B cell (primary cell): ENCODE results near the gene OR6K3. TPM values are rescaled to one million over a fixed set of nuclear protein-coding genes. Genes with fewer than 3 reads are reported as not detected.

Source experiments
- ATAC-seq: fragments of 200-7000 bp; cut with Tn5 transposase; one replicate; pipeline ENCODE4 v1.10.0; 2021; ENCODE audit warnings: low read depth, mild to moderate bottlenecking, moderate number of reproducible peaks, moderate library complexity
- CTCF ChIA-PET: fragments of 350-600 bp; sonication (Branson Sonifier 250); formaldehyde crosslinking; loops from one replicate; lab custom pipeline; 2021; ENCODE audit warnings: antibody characterized with exemption, inconsistent platforms; lab: Charles Lee
- POLR2A ChIA-PET: fragments of 350-600 bp; sonication (Branson Sonifier 250); formaldehyde crosslinking; loops from one replicate; lab custom pipeline; 2021; ENCODE audit warnings: antibody characterized with exemption; lab: Charles Lee
- DNase-seq: peaks from one replicate; pipeline ENCODE4 v3.0.0; 2013
- H2AFZ ChIP-seq: 2 replicates; pipeline ENCODE4 v1.6.1; 2012; ENCODE audit warnings: mild to moderate bottlenecking, low read depth, low read length; ENCODE audit not compliant: insufficient read depth, poor library complexity, severe bottlenecking
- H3K27ac ChIP-seq, 2 donors: 1 replicate in 1 of 2; 2 replicates in 1 of 2; pipeline ENCODE4 v1.5.1; 2012 to 2013; ENCODE audit warnings: low read length in 2 of 2, mild to moderate bottlenecking in 2 of 2, moderate library complexity in 1 of 2
- H3K27me3 ChIP-seq, 4 experiments: fragments of 200-600 bp in 1 of 4; sonication (generic) in 1 of 4; replicated peaks in 1 of 4; 1 replicate in 2 of 4; 2 replicates in 2 of 4; pipeline versions ENCODE4 v1.6.1 to v1.7.0; 2013 to 2016; ENCODE audit warnings: low read length in 3 of 4, mild to moderate bottlenecking in 2 of 4, mixed read lengths in 1 of 4, moderate library complexity in 1 of 4; ENCODE audit not compliant: insufficient read depth in 4 of 4, control insufficient read depth in 3 of 4; ENCODE audit errors: control extremely low read depth in 1 of 4
- H3K36me3 ChIP-seq, 2 experiments: replicated peaks in 1 of 2; 1 replicate in 1 of 2; 2 replicates in 1 of 2; pipeline versions ENCODE4 v1.6.1 to v1.7.1; 2013; ENCODE audit warnings: low read length in 1 of 2; ENCODE audit not compliant: insufficient read depth in 2 of 2, control insufficient read depth in 1 of 2; ENCODE audit errors: control extremely low read depth in 1 of 2, extremely low read depth in 1 of 2
- H3K4me1 ChIP-seq, 2 donors: fragments of 200-600 bp in 1 of 2; sonication (generic) in 1 of 2; 1 replicate in 1 of 2; 2 replicates in 1 of 2; pipeline versions ENCODE4 v1.5.1 to v1.6.1; 2013 to 2017; ENCODE audit warnings: low read length in 2 of 2; ENCODE audit not compliant: control insufficient read depth in 2 of 2, insufficient read depth in 2 of 2
- H3K4me2 ChIP-seq: replicated peaks from 2 replicates; pipeline ENCODE3; 2012; ENCODE audit warnings: mild to moderate bottlenecking, low read depth, low read length; ENCODE audit not compliant: poor library complexity, severe bottlenecking
- H3K4me3 ChIP-seq, 5 experiments: fragments of 200-600 bp in 1 of 5; sonication (generic) in 1 of 5; 1 replicate in 3 of 5; 2 replicates in 2 of 5; pipeline versions ENCODE4 v1.5.1 to v1.7.0; 2011 to 2016; ENCODE audit warnings: low read length in 4 of 5, mild to moderate bottlenecking in 4 of 5, low read depth in 2 of 5, control low read depth in 1 of 5, moderate library complexity in 1 of 5; ENCODE audit not compliant: insufficient read depth in 1 of 5; ENCODE audit errors: control extremely low read depth in 1 of 5, extremely low read depth in 1 of 5
- H3K79me2 ChIP-seq: fragments of 200-600 bp; sonication (generic); one replicate; pipeline ENCODE4 v1.6.0; 2016; ENCODE audit warnings: low read length; ENCODE audit not compliant: control insufficient read depth, insufficient read depth
- H3K9ac ChIP-seq: fragments of 200-600 bp; sonication (generic); 2 replicates; pipeline ENCODE4 v1.6.1; 2017; ENCODE audit warnings: mild to moderate bottlenecking, low read length, moderate library complexity
- H3K9me3 ChIP-seq, 3 donors: one replicate each; pipeline versions ENCODE4 v1.6.1 to v1.7.1; 2013; ENCODE audit warnings: low read length in 2 of 3; ENCODE audit not compliant: control insufficient read depth in 2 of 3, insufficient read depth in 1 of 3; ENCODE audit errors: control extremely low read depth in 1 of 3
- H4K20me1 ChIP-seq: 2 replicates; pipeline ENCODE4 v1.6.0; 2012; ENCODE audit warnings: mild to moderate bottlenecking, low read length; ENCODE audit not compliant: insufficient read depth, control insufficient read depth, poor library complexity, severe bottlenecking
- H3K27ac Mint-ChIP-seq: one replicate; pipeline ENCODE4 v1.8.0; 2021; ENCODE audit warnings: mixed read lengths
- H3K27me3 Mint-ChIP-seq: one replicate; pipeline ENCODE4 v1.8.0; 2021; ENCODE audit warnings: mixed read lengths
- H3K4me1 Mint-ChIP-seq: one replicate; pipeline ENCODE4 v1.8.0; 2021; ENCODE audit warnings: mixed read lengths
- H3K4me3 Mint-ChIP-seq: one replicate; pipeline ENCODE4 v1.8.0; 2021; ENCODE audit warnings: mixed read lengths
- H3K9me3 Mint-ChIP-seq: one replicate; pipeline ENCODE4 v1.8.0; 2022; ENCODE audit warnings: mixed read lengths; ENCODE audit not compliant: insufficient read depth
- EZH2 ChIP-seq: IDR thresholded peaks from 2 replicates; pipeline ENCODE4 v1.6.1; 2012; ENCODE audit warnings: borderline replicate concordance, low read depth, mild to moderate bottlenecking, moderate library complexity, low read length; ENCODE audit not compliant: insufficient read depth, poor library complexity, severe bottlenecking
- WGBS: methylation state at CpG from one replicate; pipeline ENCODE4 v1.1.5; 2013; ENCODE audit warnings: missing lambda C conversion rate; ENCODE audit not compliant: insufficient coverage; 5-methylcytosine and 5-hydroxymethylcytosine counted together
- intact Hi-C: fragments of 100-400 bp; cut with micrococcal nuclease; formaldehyde crosslinking; loops from one replicate; pipeline ENCODE4 v1.10.0; 2022
- polyA minus RNA-seq: library from RNA; depleted of rRNA, polyadenylated mRNA; stranded (reverse); fragments of >200 nt; gene quantifications from 2 replicates; pipeline ENCODE4 v1.2.3, GENCODE V29; 2012
- polyA plus RNA-seq: library from polyadenylated mRNA; depleted of rRNA; stranded (reverse); fragments of >200 nt; gene quantifications from 2 replicates; pipeline ENCODE4 v1.2.3, GENCODE V29; 2012
- total RNA-seq, 2 donors: library from RNA; stranded (reverse); fragments of 120-200 nt in 1 of 2; gene quantifications; 1 replicate in 1 of 2; 2 replicates in 1 of 2; pipeline versions ENCODE4 v1.2.3 to v1.2.4, GENCODE V29; 2013 to 2022
- TF ChIP-seq, protein P1 (sequence below): fragments of 200-600 bp; IDR thresholded peaks from one replicate; pipeline ENCODE4 v1.8.0; 2022; ENCODE audit warnings: antibody characterized with exemption, mild to moderate bottlenecking

OR6K3 gene, protein sequence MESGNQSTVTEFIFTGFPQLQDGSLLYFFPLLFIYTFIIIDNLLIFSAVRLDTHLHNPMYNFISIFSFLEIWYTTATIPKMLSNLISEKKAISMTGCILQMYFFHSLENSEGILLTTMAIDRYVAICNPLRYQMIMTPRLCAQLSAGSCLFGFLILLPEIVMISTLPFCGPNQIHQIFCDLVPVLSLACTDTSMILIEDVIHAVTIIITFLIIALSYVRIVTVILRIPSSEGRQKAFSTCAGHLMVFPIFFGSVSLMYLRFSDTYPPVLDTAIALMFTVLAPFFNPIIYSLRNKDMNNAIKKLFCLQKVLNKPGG
- not detected in 2 replicates for total RNA-seq
- total RNA-seq (2013): not detected
- polyA plus RNA-seq: not detected in 2 replicates
- polyA minus RNA-seq: not detected in 2 replicates

GRCh38 chr1:158720620-158721019 lies at the start of gene OR6K3:
Gene OR6K3, minus strand, starts transcription at chr1:158720720. Its CDS starts 2,605 bp downstream, at chr1:158718115.
- intact Hi-C loops: no loop called here
- Histone ChIP-seq H3K4me1 (no peaks in the 10 kb centered on the region), H3K79me2 (no peaks in the 10 kb centered on the region), H2AFZ (no peak within 1 kb of the TSS), H3K4me3 (no peak within 1 kb of the TSS), H3K36me3 (no peaks in the 10 kb centered on the region), H4K20me1 (no peaks in the 10 kb centered on the region), H3K4me2 (no peak within 1 kb of the TSS), H3K9ac (no peak within 1 kb of the TSS), H3K27ac (no peak within 1 kb of the TSS), H3K9me3 (no peaks in the 10 kb centered on the region), H3K27me3 (peaks cover 0 to 5% (median 0%) of the 10 kb centered on the region in 4 experiments)
- TF ChIP-seq, protein P1, sequence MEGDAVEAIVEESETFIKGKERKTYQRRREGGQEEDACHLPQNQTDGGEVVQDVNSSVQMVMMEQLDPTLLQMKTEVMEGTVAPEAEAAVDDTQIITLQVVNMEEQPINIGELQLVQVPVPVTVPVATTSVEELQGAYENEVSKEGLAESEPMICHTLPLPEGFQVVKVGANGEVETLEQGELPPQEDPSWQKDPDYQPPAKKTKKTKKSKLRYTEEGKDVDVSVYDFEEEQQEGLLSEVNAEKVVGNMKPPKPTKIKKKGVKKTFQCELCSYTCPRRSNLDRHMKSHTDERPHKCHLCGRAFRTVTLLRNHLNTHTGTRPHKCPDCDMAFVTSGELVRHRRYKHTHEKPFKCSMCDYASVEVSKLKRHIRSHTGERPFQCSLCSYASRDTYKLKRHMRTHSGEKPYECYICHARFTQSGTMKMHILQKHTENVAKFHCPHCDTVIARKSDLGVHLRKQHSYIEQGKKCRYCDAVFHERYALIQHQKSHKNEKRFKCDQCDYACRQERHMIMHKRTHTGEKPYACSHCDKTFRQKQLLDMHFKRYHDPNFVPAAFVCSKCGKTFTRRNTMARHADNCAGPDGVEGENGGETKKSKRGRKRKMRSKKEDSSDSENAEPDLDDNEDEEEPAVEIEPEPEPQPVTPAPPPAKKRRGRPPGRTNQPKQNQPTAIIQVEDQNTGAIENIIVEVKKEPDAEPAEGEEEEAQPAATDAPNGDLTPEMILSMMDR: no peak
- TF ChIP-seq EZH2: no peak
- no peak for ATAC-seq
- CTCF ChIA-PET: no interaction called here
- H3K27me3 Mint-ChIP-seq: peaks cover 23% of the 10 kb centered on the region
- H3K27ac Mint-ChIP-seq: no peak within 1 kb of the TSS
- DNase-seq: no peak
- POLR2A ChIA-PET: no interaction called here
- H3K4me1 Mint-ChIP-seq: no peaks in the 10 kb centered on the region
- no peak within 1 kb of the TSS for H3K4me3 Mint-ChIP-seq
- H3K9me3 Mint-ChIP-seq: no peaks in the 10 kb centered on the region
- no CpG with 5 or more reads among the region's 2 CpGs for WGBS

- H3K4me1 ChIP-seq: no peaks in the 10 kb centered on the region
- H2AFZ ChIP-seq: no peak within 1 kb of the TSS
- H3K9me3 Mint-ChIP-seq: no peaks in the 10 kb centered on the region
- WGBS: no CpG with 5 or more reads among the region's 2 CpGs
- no peak for ATAC-seq
- H3K36me3 ChIP-seq: no peaks in the 10 kb centered on the region
- intact Hi-C loops: no loop called here
- TF ChIP-seq, protein P1: no peak
- no peak for TF ChIP-seq EZH2
- peaks cover 0 to 5% (median 0%) of the 10 kb centered on the region in 4 experiments for H3K27me3 ChIP-seq
- no peak within 1 kb of the TSS for H3K27ac Mint-ChIP-seq
- ChIA-PET POLR2A (no interaction called here), CTCF (no interaction called here)
- H3K27ac ChIP-seq: no peak within 1 kb of the TSS
- no peaks in the 10 kb centered on the region for H3K4me1 Mint-ChIP-seq
- no peak within 1 kb of the TSS for H3K9ac ChIP-seq
- DNase-seq: no peak
- H4K20me1 ChIP-seq: no peaks in the 10 kb centered on the region
- H3K9me3 ChIP-seq: no peaks in the 10 kb centered on the region
- H3K4me2 ChIP-seq: no peak within 1 kb of the TSS
- no peak within 1 kb of the TSS for H3K4me3 ChIP-seq
- no peaks in the 10 kb centered on the region for H3K79me2 ChIP-seq
- no peak within 1 kb of the TSS for H3K4me3 Mint-ChIP-seq
- H3K27me3 Mint-ChIP-seq: peaks cover 8% of the 10 kb centered on the region
Observed at GRCh38 chr1:158754420-158754819, 33.9 kb upstream of the OR6K3 start, which contains the start of gene OR6K6. Gene OR6K6, plus strand, starts transcription at chr1:158754720. Its CDS starts 168 bp downstream, at chr1:158754888.
